ENCODE measurements around the gene COL12A1. TPM values are rescaled to one million over a fixed set of nuclear protein-coding genes. Genes with fewer than 3 reads are reported as not detected.

COL12A1 gene
- total and polyA plus RNA-seq, 9 of the 15 experiments (the other 6 are each of a cell fraction or from before 2014, with no cell fraction given), result 0.11 TPM; not detected in 8

GRCh38 chr6:75215291-75215690 lies 9.4 kb upstream of the COL12A1 start:
- ATAC-seq, result no peak
- no peaks in the 10 kb centered on the region for H3K9me3 ChIP-seq (replicated peaks; ENCODE audit: control insufficient read depth, insufficient read depth, low read depth, low read length)
- H3K27me3 ChIP-seq (ENCODE audit: control insufficient read depth in 2 of 2, insufficient read depth in 2 of 2, low read length in 2 of 2), result no peaks in the 10 kb centered on the region
- DNase-seq (ENCODE audit: extremely low read depth in 1 of 4, low spot score in 3 of 4), result no peak
- BruUV-seq (replicated peaks), result no TSS peak
- FAIRE-seq, result no peak
- H3K4me2 ChIP-seq (ENCODE audit: insufficient read depth, low read length), result no peak overlapping the region
- POLR2A ChIA-PET, result interaction anchor here (0.6 kb wide), 1 partner anchor 1524 kb away, joined by 3 read pairs; no protein-coding TSS in a partner anchor
- CTCF ChIA-PET (ENCODE audit: low intra/inter-chr PET ratio), result interaction anchor here (0.7 kb wide), 1 partner anchor 14 kb away, joined by 3 read pairs; no protein-coding TSS in a partner anchor
- H3K4me1 ChIP-seq (replicated peaks in 1 of 2; ENCODE audit: control insufficient read depth in 2 of 2, insufficient read depth in 2 of 2, low read length in 2 of 2), result no peaks in the 10 kb centered on the region
- H4K20me1 ChIP-seq (replicated peaks; ENCODE audit: control insufficient read depth, insufficient read depth, low read length), result no peaks in the 10 kb centered on the region
- intact Hi-C loops (cut with micrococcal nuclease), result no loop called here
- TF ChIP-seq ASH1L (IDR thresholded peaks at IDR 0.05; ENCODE audit: borderline replicate concordance, low read depth, partially characterized antibody), result no peak
- TF ChIP-seq, protein P1, sequence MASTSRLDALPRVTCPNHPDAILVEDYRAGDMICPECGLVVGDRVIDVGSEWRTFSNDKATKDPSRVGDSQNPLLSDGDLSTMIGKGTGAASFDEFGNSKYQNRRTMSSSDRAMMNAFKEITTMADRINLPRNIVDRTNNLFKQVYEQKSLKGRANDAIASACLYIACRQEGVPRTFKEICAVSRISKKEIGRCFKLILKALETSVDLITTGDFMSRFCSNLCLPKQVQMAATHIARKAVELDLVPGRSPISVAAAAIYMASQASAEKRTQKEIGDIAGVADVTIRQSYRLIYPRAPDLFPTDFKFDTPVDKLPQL (IDR thresholded peaks at IDR 0.05; ENCODE audit: extremely low read depth, insufficient read length), result no peak
- TF ChIP-seq NFATC3 (IDR thresholded peaks at IDR 0.05), result no peak
- TF ChIP-seq ZNF79 (CRISPR knock-in tag; IDR thresholded peaks at IDR 0.05; ENCODE audit: low read depth), result no peak
- no peak for TF ChIP-seq FUS (optimal IDR thresholded peaks at IDR 0.05; ENCODE audit: low read depth, low read length)
- no peak for TF ChIP-seq MECOM (CRISPR knock-in tag; IDR thresholded peaks at IDR 0.05)
- TF ChIP-seq ARNT (IDR thresholded peaks at IDR 0.05), result no peak
- 2% methylated on average over 4 of the region's 4 CpGs for WGBS (ENCODE audit: insufficient coverage, low coverage, missing lambda C conversion rate)
- no peaks in the 10 kb centered on the region for H3K9me1 ChIP-seq (ENCODE audit: control insufficient read depth, insufficient read depth, low read length)
- no peak overlapping the region for H3K27ac ChIP-seq (ENCODE audit: extremely low read depth, low read depth, low read length)
- H3K36me3 ChIP-seq (ENCODE audit: control insufficient read depth, insufficient read depth, low read length), result no peaks in the 10 kb centered on the region
- H3K4me3 ChIP-seq, result no peak overlapping the region
- H3K79me2 ChIP-seq (ENCODE audit: control insufficient read depth, insufficient read depth, low read length), result no peaks in the 10 kb centered on the region
- H2AFZ ChIP-seq (ENCODE audit: low read depth, low read length), result no peak overlapping the region
- H3K9ac ChIP-seq (ENCODE audit: insufficient read depth in 1 of 2, low read depth in 2 of 2, low read length in 2 of 2), result no peak overlapping the region
- in situ Hi-C loops (cut with MboI), result no loop called here

All from K562 (cell line).